H1 (cell line): Measurements from ENCODE around the gene SNX30. TPM values are rescaled to one million over a fixed set of nuclear protein-coding genes. Genes with fewer than 3 reads are reported as not detected.

Experiments
- CHD1 ChIP-seq: IDR thresholded peaks from 2 replicates; pipeline ENCODE4 v1.6.1; 2012; ENCODE audit warnings: low read depth, low read length, improper control_type of control experiment
- CHD7 ChIP-seq: fragments of 300-600 bp; sonication (generic); IDR thresholded peaks from 2 replicates; pipeline ENCODE4 v1.7.1; 2012; ENCODE audit warnings: low read length, moderate library complexity, mild to moderate bottlenecking, inconsistent platforms; ENCODE audit not compliant: insufficient replicate concordance
- CTBP2 ChIP-seq: IDR thresholded peaks from 2 replicates; pipeline ENCODE4 v1.7.0; 2011; ENCODE audit warnings: borderline replicate concordance, mild to moderate bottlenecking, moderate library complexity, mixed read lengths, low read length; ENCODE audit not compliant: insufficient read depth, insufficient read length
- EZH2 ChIP-seq: fragments of 200-600 bp; sonication (generic); IDR thresholded peaks from 2 replicates; pipeline ENCODE4 v1.7.1; 2012; ENCODE audit warnings: low read depth, mild to moderate bottlenecking, moderate library complexity, low read length, inconsistent platforms; ENCODE audit not compliant: severe bottlenecking
- SP4 ChIP-seq: IDR thresholded peaks from 2 replicates; pipeline ENCODE4 v1.6.1; 2012; ENCODE audit warnings: low read length, inconsistent platforms
- SRF ChIP-seq: IDR thresholded peaks from 2 replicates; pipeline ENCODE4 v1.6.1; 2011; ENCODE audit warnings: mild to moderate bottlenecking, low read depth, low read length, moderate library complexity
- TBP ChIP-seq: IDR thresholded peaks from 2 replicates; pipeline ENCODE4 v1.6.1; 2011; ENCODE audit warnings: low read depth, low read length, improper control_type of control experiment
- TCF12 ChIP-seq: IDR thresholded peaks from 2 replicates; pipeline ENCODE4 v1.6.1; 2011; ENCODE audit warnings: low read depth, mild to moderate bottlenecking, low read length
- polyA plus RNA-seq, 7 experiments: library from polyadenylated mRNA; depleted of rRNA in 3 of 7; stranded (reverse) in 5 of 7; unstranded in 2 of 7; fragments of >200 nt in 5 of 7; fragments of 200-250 nt in 2 of 7; gene quantifications; 1 replicate in 5 of 7; 2 replicates in 1 of 7; 4 replicates in 1 of 7; pipeline versions ENCODE4 v1.2.1 to v1.2.3, GENCODE V29; 2011 to 2013; ENCODE audit warnings: missing spikeins in 2 of 7, mixed read lengths in 2 of 7
- total RNA-seq: library from RNA; stranded (reverse); fragmentation: NEBNext Ultra II Directional; extraction: Animal tissue kit (Norgen Biotek cat#: 25700); gene quantifications from 2 replicates; pipeline ENCODE4 v1.2.1, GENCODE V29; 2021

Gene SNX30
- total and polyA plus RNA-seq, 2 of the 8 experiments (the other 6 are each of a cell fraction or from before 2014, with no cell fraction given): 4.0 to 12.2 TPM

GRCh38 chr9:112838342-112838741 is 87.8 kb downstream of the SNX30 start (continued):
- no peak for TF ChIP-seq CHD7
- TF ChIP-seq CTBP2: no peak
- TF ChIP-seq CHD1: no peak
- no peak for TF ChIP-seq SP4
- TF ChIP-seq EZH2: no peak
- no peak for TF ChIP-seq SRF
- no peak for TF ChIP-seq TCF12
- TF ChIP-seq TBP: no peak
